Liver (tissue), 3 donors: ENCODE results near the gene HYCC2.
"Not testable (repeated sequence)": the region's sequence is repeated elsewhere in the genome, so short reads cannot be mapped to it uniquely, and the experiment has no call there.

Source experiments
- EGR1 ChIP-seq, 2 donors: IDR thresholded peaks; 2 replicates each; pipeline ENCODE4 v1.6.1; 2016 to 2018; ENCODE audit warnings: antibody characterized with exemption in 2 of 2, low read depth in 2 of 2
- FOXA2 ChIP-seq: IDR thresholded peaks from 2 replicates; pipeline ENCODE4 v1.6.1; 2016; ENCODE audit warnings: antibody characterized with exemption
- GABPA ChIP-seq, 2 donors: IDR thresholded peaks in 1 of 2; conservative IDR thresholded peaks in 1 of 2; 2 replicates each; pipeline ENCODE4 v1.6.1; 2016; ENCODE audit warnings: antibody characterized with exemption in 2 of 2, mild to moderate bottlenecking in 1 of 2, moderate library complexity in 1 of 2
- HNF4G ChIP-seq: IDR thresholded peaks from 2 replicates; pipeline ENCODE4 v1.6.1; 2016; ENCODE audit warnings: antibody characterized with exemption
- JUND ChIP-seq, 2 donors: IDR thresholded peaks; 2 replicates each; pipeline ENCODE4 v1.6.1; 2016; ENCODE audit warnings: antibody characterized with exemption in 2 of 2
- RAD21 ChIP-seq, 2 donors: IDR thresholded peaks; 2 replicates each; pipeline ENCODE4 v1.6.1; 2016; ENCODE audit warnings: antibody characterized with exemption in 2 of 2, mild to moderate bottlenecking in 2 of 2
- SP1 ChIP-seq: IDR thresholded peaks from 2 replicates; pipeline ENCODE4 v1.6.1; 2018; ENCODE audit warnings: antibody characterized with exemption, mild to moderate bottlenecking
- TAF1 ChIP-seq: conservative IDR thresholded peaks from 2 replicates; pipeline ENCODE4 v1.6.1; 2016; ENCODE audit warnings: antibody characterized with exemption, mild to moderate bottlenecking
- YY1 ChIP-seq: IDR thresholded peaks from 2 replicates; pipeline ENCODE4 v1.6.1; 2016; ENCODE audit warnings: antibody characterized with exemption, mild to moderate bottlenecking
- TF ChIP-seq, protein P1 (sequence below): fragments of 150-350 bp; IDR thresholded peaks from 2 replicates; pipeline ENCODE4 v1.5.1; 2017; ENCODE audit warnings: improper control_type of control experiment, low read depth, low read length; ENCODE audit not compliant: missing input control
- TF ChIP-seq, protein P2 (sequence below): IDR thresholded peaks from 2 replicates; pipeline ENCODE4 v1.6.1; 2016; ENCODE audit warnings: antibody characterized with exemption, mild to moderate bottlenecking
- TF ChIP-seq, protein P3 (sequence below): IDR thresholded peaks from 2 replicates; pipeline ENCODE4 v1.6.1; 2016; ENCODE audit warnings: antibody characterized with exemption
- TF ChIP-seq, protein P4 (sequence below): IDR thresholded peaks from 2 replicates; pipeline ENCODE4 v1.6.1; 2016; ENCODE audit warnings: antibody characterized with exemption
- TF ChIP-seq, protein P5 (sequence below): IDR thresholded peaks from 2 replicates; pipeline ENCODE4 v1.6.1; 2016; ENCODE audit warnings: antibody characterized with exemption
- donor health status: healthy.
- donor health status: healthy.

DNA sequence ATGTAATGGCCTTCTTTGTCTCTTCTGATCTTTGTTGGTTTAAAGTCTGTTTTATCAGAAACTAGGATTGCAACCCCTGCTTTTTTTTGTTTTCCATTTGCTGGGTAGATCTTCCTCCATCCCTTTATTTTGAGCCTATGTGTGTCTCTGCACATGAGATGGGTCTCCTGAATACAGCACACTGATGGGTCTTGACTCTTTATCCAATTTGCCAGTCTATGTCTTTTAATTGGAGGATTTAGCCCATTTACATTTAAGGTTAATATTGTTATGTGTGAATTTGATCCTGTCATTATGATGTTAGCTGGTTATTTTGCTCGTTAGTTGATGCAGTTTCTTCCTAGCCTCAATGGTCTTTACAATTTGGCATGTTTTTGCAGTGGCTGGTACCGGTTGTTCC, 37.1 kb downstream of the HYCC2 start:
- TF ChIP-seq, protein P1, sequence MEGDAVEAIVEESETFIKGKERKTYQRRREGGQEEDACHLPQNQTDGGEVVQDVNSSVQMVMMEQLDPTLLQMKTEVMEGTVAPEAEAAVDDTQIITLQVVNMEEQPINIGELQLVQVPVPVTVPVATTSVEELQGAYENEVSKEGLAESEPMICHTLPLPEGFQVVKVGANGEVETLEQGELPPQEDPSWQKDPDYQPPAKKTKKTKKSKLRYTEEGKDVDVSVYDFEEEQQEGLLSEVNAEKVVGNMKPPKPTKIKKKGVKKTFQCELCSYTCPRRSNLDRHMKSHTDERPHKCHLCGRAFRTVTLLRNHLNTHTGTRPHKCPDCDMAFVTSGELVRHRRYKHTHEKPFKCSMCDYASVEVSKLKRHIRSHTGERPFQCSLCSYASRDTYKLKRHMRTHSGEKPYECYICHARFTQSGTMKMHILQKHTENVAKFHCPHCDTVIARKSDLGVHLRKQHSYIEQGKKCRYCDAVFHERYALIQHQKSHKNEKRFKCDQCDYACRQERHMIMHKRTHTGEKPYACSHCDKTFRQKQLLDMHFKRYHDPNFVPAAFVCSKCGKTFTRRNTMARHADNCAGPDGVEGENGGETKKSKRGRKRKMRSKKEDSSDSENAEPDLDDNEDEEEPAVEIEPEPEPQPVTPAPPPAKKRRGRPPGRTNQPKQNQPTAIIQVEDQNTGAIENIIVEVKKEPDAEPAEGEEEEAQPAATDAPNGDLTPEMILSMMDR: not testable (repeated sequence)
- TF ChIP-seq, protein P2, sequence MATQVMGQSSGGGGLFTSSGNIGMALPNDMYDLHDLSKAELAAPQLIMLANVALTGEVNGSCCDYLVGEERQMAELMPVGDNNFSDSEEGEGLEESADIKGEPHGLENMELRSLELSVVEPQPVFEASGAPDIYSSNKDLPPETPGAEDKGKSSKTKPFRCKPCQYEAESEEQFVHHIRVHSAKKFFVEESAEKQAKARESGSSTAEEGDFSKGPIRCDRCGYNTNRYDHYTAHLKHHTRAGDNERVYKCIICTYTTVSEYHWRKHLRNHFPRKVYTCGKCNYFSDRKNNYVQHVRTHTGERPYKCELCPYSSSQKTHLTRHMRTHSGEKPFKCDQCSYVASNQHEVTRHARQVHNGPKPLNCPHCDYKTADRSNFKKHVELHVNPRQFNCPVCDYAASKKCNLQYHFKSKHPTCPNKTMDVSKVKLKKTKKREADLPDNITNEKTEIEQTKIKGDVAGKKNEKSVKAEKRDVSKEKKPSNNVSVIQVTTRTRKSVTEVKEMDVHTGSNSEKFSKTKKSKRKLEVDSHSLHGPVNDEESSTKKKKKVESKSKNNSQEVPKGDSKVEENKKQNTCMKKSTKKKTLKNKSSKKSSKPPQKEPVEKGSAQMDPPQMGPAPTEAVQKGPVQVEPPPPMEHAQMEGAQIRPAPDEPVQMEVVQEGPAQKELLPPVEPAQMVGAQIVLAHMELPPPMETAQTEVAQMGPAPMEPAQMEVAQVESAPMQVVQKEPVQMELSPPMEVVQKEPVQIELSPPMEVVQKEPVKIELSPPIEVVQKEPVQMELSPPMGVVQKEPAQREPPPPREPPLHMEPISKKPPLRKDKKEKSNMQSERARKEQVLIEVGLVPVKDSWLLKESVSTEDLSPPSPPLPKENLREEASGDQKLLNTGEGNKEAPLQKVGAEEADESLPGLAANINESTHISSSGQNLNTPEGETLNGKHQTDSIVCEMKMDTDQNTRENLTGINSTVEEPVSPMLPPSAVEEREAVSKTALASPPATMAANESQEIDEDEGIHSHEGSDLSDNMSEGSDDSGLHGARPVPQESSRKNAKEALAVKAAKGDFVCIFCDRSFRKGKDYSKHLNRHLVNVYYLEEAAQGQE: not testable (repeated sequence)
- TF ChIP-seq GABPA (IDR thresholded peaks at IDR 0.05 in 1 of 2, conservative IDR thresholded peaks at IDR 0.05 in 1 of 2); HNF4G; SP1; TAF1; RAD21 (IDR thresholded peaks at IDR 0.05); EGR1 (IDR thresholded peaks at IDR 0.05; ENCODE audit: low read depth in 2 of 2); YY1; JUND (IDR thresholded peaks at IDR 0.05); FOXA2: not testable (repeated sequence)
- TF ChIP-seq, protein P3, sequence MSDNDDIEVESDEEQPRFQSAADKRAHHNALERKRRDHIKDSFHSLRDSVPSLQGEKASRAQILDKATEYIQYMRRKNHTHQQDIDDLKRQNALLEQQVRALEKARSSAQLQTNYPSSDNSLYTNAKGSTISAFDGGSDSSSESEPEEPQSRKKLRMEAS: not testable (repeated sequence)
- TF ChIP-seq, protein P4, sequence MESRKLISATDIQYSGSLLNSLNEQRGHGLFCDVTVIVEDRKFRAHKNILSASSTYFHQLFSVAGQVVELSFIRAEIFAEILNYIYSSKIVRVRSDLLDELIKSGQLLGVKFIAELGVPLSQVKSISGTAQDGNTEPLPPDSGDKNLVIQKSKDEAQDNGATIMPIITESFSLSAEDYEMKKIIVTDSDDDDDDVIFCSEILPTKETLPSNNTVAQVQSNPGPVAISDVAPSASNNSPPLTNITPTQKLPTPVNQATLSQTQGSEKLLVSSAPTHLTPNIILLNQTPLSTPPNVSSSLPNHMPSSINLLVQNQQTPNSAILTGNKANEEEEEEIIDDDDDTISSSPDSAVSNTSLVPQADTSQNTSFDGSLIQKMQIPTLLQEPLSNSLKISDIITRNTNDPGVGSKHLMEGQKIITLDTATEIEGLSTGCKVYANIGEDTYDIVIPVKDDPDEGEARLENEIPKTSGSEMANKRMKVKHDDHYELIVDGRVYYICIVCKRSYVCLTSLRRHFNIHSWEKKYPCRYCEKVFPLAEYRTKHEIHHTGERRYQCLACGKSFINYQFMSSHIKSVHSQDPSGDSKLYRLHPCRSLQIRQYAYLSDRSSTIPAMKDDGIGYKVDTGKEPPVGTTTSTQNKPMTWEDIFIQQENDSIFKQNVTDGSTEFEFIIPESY: not testable (repeated sequence)
- TF ChIP-seq, protein P5, sequence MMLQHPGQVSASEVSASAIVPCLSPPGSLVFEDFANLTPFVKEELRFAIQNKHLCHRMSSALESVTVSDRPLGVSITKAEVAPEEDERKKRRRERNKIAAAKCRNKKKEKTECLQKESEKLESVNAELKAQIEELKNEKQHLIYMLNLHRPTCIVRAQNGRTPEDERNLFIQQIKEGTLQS: not testable (repeated sequence)
